Stimulated activated CD8-positive, alpha-beta memory T cell treated with anti-CD3 and anti-CD28 coated beads, Interleukin-2, amount 100 ng/mL, for 1 hour (primary cell): ENCODE data around the gene EPPIN.
"Not testable (repeated sequence)": the region's sequence is repeated elsewhere in the genome, so short reads cannot be mapped to it uniquely, and the experiment has no call there.

ENCODE experiments used
- DNase-seq, 2 donors: peaks; one replicate each; pipeline ENCODE4 v3.0.0-alpha.2; 2020; ENCODE audit warnings: low read depth in 2 of 2

The EPPIN gene

DNA sequence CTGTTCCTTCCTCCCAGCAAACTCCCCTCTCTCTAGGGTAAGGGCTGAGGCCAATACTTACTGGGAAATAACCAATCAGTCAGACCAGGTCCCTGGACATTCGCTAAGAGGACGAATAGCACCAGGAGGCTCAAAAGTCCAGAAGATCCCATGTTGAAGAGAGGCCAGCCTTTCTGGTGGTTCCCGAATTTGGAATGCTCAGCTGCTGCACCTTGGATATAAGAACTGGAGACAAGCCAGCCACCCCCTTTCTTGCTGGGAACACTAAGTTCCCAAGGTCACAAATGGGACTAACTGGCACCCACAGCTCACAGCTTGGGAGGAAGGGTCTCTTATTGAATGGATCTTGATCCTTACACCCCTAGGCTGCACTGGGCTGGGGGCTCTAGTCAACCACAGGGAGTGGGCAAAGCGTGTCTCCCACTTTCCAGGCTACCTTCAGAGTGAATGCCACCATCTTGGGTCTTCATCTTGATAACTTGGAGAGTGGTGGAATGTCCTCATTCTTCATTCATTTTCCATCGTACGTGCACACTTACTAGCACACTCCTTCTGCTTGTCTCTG is at the start of gene EPPIN:
Gene EPPIN (minus strand): TSS at position 196 of the 565 bp plus-strand sequence. CDS start 44 bp downstream, at position 152.
- DNase-seq = no peak

DNA sequence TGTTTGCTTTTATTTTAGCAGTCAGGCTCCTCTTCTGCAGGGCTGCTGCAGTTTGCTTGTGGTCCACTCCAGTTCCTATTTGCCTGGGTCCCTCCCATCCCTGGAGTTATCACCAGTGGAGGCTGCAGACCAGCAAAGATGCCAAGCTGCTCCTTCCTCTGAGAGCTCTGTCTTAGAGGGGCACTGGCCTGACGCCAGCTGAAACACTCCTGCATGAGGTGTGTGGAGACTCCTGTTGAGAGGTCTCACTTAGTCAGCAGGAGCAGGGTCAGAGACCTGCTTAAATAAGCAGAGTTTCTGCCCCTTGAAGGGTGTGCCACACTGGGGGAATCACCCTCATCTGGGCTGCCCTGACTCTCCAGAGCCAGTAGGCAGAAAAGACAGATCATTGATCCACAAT is 48.0 kb upstream of the EPPIN start:
- DNase-seq = no peak

DNA sequence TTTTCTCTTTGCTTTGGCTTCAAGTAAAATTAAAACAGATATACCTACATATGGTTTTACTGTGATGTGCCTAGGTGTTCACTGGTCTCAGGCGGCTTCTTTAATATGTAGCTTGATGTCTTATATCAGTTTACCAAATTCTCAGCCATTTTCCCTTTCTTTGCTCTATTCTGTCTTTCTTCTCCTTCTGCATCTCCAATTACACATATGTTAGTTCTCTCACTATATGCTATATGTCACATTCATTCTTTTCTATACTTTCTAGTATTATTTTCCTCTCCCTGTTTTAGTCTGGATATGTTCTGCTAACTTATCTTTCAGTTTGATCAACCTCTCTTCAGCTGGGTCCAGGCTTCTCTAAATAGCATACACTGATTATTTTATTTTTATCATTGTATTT is 46.3 kb upstream of the EPPIN start:
- DNase-seq = no peak

DNA sequence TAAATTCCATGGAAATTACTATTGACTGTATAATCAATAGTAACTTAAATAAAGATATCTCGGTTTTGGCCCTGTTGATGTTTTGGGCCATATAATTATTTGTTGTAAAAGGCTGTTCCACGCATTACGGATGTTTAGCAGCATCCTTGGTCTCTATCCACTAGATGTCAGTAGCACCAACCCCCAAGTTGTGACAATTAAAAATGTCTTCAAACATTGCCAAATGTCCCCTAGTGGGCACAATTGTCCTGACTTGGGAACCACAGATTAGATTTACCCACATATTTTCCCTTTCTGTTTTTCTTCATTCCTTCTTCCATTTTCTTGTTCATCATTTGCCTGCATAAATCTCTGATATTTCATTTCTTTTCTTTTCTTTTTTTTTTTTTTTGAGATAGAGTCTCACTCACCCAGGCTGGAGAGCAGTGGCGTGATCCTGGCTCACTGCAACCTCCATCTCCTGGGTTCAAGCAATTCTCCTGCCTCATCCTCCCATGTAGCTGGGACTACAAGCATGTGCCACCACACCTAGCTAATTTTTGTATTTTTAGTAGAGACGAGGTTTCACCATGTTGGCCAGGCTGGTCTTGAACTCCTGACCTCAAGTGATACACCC is 45.5 kb upstream of the EPPIN start:
- no peak for DNase-seq

DNA sequence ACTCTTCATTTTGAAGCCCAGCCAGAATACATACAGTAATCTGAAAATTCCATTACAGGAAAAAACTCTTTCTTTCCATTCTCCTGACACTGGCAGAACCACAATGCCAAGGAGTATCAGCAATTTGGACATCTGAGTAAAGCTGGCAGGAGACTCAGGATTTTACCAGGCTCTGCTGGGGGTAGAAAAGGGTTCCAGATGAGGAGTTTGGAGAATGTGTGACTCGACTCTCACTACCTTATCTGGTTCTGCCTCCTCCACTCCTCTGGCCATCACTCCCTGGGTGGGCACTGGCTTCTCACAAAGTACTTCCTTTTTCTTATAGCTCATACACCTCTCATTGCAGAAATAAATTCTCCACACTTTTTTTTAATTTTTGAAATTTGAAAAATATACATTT is 42.5 kb upstream of the EPPIN start:
- no peak for DNase-seq

DNA sequence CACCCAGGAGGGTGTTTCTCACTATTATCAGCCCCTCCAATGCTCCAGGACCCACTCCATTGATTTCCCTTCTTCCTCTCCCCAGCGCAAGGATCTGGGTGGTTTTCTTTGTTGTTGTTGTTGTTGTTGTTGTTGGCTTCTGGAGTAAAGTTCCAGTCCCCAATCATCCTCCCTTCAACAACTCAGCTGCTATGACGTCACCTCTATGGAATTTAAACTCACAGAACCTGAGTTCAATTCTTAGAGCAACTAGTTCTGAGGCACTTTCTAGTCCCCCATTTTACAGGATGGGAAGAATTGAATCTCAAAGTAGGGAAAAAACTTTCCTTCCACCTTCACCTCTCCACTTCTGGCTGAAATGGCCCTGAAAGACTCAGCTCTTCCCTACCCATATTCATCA is 41.6 kb upstream of the EPPIN start:
- DNase-seq = no peak

DNA sequence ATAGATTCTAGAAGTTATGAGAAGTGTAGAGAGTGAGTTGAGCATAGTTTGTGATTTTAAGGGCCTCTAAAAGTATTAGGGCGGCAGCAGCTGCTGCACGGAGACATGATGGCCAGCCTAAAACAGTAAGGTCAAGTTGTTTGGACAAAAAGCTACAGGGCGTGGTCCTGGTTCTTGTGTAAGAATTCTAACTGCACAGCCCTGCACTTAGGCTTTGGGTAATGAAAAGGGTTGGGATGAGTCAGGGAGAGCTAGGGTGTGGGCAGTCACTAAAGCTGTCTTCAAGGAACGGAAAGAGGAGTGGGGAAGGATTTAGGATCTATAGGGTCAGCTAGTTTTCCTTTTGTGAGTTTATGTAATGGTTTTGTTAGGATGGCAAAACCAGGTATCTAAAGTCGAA is 38.8 kb upstream of the EPPIN start:
- DNase-seq = not testable (repeated sequence)

DNA sequence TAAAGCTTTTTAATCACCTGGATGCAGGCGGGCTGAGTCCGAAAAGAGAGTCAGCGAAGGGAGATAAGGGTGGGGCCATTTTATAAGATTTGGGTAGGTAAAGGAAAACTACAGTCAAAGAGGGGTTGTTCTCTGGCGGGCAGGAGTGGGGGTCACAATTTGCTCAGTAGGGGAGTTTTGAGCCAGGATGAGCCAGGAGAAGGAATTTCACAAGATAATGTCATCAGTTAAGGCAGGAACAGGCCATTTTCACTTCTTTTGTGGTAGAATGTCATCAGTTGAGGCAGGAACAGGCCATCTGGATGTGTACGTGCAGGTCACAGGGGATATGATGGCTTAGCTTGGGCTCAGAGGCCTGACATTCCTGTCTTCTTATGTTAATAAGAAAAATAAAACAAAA is 37.1 kb upstream of the EPPIN start:
- DNase-seq = not testable (repeated sequence)

DNA sequence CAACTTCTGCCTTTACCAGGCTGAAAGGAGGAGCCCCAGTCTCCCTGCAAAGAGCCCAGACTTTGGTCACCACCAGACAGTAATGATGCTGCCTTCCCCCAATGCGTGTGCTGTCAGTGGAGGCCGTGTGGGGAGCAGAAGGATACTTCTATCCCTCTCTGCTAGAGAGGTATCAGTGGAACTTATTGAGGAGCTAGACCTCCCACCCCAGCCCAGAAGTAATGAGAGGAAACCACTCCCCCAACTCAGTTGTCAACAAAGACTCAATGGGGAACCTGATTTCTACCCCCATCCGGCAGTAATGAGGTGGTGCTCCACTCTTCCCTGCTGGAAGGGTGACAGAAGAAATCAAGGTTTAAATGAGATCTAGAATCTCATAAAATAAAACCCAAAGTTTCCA is 36.3 kb upstream of the EPPIN start:
- no peak for DNase-seq

DNA sequence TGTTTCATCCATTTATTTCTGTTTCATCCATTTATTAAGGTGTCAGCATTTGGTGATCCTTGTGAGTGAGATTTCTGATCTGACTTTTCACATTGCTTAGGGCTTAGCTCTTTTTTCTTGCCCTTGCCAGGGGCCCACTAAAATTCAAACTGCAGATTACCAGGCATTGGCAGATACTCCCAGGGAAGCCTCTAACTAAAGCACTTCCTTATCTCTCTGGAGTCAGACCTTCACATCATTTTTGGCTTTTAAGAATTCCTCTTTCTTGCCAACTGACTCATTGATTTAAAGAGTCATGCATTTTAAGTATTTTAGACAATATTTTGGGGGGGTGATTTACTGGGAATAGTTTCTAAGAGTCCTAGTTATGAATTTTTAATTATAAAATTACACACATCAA is 34.5 kb upstream of the EPPIN start:
- DNase-seq = no peak

DNA sequence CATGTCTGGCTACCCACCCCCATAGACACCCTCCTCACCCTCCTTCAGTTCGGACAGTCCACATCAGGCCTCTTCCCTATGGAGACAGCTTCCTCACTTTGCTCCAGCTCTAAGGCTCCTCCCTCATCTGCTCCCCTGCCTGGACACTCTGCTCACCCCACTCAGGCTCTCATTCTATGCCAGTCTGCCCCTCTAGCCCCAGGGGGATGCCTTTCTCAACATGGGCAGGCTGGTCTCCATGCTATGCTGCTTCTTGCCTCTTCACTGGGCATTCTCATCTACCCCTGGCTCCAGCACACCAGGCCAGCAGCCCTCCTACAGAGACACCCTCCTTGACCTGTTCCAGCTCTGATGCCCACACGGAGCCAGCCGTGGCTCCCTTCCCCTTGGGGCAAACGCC is 32.0 kb upstream of the EPPIN start, which contains the start of gene WFDC8:
Gene WFDC8 (minus strand): TSS at position 101 of the 400 bp plus-strand sequence. CDS start 37 bp downstream, at position 64.
- no peak for DNase-seq

DNA sequence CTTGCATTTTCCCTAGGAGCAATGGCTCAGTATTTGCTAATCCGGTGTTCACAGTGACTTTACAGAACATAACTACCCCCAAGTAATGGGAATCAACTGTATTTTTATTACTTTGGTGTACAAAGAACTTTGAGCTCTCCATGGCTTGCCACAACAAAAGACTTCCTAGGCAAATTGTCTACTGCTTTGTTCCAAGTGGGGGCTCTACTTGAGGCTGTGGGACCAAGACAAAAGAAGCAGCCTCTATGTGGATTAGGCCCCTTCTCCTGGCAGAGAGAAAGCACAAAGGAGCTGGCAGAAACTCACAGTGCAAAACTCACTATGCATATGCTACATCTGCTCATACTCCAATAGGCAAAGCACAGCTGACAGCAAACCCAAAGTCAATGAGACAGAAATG is 31.0 kb upstream of the EPPIN start:
- DNase-seq = no peak

DNA sequence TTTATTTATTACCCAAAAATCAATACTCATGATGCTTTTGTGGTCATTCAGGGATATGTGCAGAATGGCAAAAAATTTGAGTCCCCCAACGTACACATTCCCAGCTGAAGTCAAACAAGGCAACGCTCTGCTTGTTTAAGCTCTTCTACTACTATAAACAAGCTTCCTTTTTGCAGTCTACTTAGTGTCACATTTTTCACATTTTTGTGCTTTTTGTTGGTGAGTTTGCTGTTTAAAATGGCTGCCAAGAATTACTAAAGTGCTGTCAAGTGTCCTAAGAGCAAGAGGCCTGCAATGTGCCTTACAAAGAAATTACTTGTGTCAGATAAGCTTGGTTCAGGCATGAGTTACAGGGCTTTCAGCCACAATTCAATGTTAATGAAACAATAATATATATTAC is 29.8 kb upstream of the EPPIN start:
- DNase-seq = no peak

DNA sequence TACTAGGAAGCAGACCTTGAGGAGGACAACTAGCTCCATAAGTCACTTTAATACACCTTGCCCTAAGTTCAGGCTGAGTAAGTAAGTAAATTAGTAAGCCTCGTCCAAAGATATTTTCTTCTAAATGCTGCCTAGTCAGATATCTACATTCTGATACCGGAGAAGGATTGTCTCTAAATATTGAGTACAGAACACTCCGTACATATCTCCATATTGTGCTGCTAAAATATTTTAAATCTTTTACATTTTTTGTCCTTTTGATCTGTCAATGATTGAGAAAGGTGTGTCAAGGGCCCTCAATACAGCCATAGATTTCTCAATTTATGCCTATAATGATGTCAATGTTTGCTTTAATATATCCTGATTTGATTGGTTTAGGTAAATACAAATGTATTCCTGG is 28.7 kb upstream of the EPPIN start:
- no peak for DNase-seq

DNA sequence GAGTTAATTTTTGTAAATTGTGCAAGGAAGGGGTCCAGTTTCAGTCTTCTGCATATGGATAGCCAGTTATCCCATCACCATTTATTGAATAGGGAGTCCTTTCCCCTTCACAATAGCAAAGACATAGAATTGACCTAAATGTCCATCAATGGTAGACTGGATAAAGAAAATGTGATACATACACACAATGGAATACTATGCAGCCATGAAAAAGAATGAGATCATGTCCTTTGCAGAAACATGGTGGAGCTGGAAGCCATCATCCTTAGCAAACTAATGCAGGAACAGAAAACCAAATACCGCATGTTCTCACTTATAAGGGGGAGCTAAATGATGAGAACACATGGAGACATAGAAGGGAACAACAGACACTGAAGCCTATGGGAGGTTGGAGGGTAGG is 22.4 kb upstream of the EPPIN start:
- not testable (repeated sequence) for DNase-seq

DNA sequence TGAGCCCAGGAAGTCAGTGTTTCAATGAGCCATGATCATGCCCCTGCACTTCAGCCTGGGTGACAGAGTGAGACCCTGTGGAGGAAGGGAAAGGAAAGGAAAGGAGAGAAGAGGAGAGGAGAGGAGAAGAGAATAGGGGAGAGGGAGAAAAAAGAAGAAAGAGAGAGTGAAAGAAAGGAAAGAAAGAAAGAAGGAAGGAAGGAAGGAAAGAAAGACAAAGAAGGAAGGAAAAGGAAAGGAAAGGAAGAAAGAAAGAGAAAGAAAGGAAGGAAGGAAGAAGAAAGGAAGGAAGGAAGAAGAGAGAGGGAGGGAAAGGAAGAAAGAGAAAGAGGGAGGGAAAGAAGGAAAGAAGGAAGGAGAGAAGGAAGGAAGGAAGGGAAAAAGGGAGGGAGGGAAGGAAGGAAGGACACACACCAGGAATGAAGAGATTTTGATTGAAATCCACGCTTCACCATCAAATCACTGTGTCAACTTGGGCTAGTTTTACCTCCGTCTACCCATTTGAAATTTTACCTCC is 17.6 kb upstream of the EPPIN start:
- DNase-seq = no peak

DNA sequence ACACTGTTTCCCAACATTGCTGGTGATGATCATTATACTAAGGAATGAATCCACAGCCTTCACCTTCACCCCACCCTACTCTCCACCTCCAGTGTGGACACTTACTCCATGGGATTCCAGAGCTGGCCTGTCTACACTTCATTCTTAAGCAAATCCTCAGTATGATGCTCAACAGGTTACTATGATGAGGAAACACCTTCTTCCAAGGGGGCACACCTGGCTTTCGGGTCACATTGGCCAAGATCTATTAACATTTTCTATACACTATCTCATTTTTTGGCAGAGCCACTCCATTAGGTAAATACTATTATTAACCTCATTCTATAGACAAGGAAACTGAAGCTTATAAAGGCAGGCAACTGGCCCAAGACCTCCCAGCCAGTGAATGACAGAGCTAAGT is 8.0 kb upstream of the EPPIN start:
- no peak for DNase-seq

DNA sequence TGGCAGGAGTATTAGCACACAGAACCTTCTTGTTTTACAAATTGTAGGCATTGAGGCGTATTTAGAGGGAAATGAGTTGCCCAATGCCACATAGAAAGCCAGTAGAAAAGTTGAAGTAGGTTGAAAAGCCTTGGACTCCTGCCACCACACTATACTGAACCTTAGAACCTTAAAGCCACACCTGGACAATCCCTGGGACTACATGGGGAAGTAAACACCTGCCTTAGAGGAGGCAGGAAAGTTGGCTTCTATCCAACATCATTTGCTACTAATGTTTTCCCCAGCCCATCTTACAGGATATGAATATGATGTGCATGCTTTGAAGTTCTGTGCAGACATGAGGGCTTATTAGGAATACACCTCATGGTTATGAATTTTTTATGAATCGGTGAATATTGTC is 5.3 kb upstream of the EPPIN start:
- no peak for DNase-seq

DNA sequence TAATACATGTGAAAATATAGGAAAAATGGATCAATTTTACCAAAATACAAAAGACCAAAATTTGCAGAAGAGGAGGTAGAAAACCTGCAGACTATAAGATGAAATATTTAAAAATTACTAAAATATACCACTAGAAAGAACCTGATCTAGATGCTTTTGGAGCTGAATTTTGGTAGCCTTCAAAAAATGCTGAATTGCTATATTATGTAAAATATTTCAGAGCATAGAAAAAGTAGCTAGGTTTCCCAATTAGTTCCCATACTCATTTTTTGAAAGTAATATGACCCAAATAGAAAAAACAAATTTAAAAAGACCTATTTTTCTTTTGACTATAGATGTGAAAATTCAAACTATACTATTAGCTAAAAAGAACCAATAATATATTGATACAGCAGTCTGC is 3.6 kb upstream of the EPPIN start:
- DNase-seq = no peak

DNA sequence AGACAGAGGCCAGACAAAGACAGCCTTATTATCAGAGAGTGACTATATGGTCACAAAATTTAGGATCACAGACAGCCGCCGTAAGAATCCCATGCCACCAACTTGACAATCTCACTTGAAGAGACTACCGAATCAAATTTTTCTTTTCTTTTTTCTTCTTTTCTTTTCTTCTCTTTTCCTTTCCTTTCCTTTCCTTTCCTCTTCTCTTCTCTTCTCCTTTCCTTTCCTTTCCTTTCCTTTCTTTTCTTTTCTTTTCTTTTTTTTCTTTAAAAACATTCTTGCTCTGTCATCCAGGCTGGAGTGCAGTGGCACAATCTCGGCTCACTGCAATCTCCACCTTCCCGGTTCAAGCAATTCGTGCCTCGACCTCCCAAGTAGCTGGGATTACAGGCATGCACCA is 1.2 kb upstream of the EPPIN start:
- no peak for DNase-seq

DNA sequence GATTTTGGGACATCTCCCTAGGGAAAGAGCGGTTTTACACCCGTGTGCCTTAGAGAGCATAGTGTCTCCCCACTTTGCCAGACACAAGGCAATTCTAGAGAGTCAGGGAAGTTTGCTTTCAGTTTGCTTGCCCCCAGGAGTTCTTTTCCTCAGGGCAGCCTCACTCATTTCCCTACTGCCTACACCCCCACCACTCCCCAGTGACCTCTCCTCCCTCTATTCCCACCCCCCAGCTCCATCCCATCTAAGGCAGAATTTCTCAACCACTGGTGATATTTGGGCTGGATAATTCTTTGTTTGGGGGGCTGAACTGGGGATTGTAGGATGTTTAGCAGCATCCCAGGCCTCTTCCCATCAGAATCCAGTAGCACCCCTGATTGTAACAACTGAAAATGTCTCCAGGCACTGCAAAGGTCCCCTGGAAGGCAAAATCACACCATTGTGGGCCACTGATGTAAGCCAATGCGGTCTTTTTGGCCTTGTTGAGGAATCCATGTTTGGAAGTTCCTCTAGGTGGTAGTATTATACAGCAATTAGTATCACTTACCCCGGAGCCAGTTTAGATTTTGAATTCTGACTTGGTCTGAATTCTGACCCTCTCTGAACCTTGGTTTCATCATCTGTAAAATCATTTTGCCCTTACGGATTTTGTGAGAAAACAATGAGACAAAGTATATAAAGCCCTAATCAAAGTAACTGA is 1.3 kb downstream of the EPPIN start:
- DNase-seq = no peak

DNA sequence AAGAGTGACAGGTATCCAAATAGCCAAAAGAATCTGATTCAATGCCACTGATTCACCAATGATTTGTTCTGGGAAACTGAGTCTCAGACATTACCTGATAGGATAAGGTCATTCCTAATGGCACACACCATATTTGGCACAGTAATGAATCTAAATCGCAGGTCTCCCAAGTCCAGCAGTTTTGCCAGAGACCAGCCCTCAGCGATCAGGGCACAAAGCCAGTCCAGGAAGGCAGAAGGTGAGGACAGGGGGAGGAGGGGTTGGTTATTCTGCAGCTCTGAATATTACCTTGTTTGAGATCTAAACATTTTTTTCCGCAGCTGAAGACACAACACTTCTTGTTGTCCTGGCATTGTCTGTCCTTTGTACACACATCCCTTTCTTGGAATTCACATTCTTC is 1.9 kb downstream of the EPPIN start:
- no peak for DNase-seq

DNA sequence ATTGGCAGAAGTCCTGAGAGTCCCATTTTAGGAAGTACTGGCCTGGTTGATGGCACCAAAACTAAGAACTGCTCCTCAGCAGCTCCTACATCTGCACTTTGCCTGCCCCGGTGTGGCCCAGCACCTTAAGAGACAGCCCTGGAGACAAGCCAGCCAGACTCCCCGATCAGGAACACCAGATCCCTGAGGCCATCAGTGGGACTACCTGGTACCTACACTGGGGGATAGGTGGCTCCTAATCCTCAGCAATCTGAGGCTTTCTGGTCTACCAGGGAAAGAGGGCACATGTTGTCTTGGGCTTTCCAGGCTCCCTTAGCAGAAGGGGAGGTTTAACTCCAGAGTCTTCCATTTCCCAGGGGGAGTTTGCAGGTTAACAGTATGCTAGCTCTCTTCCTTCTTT is 7.8 kb downstream of the EPPIN start, which contains the start of gene WFDC6:
Gene WFDC6 (minus strand): TSS at position 101 of the 400 bp plus-strand sequence. CDS start 75 bp downstream, at position 26.
- DNase-seq = no peak
